OCI-LY7 (cell line): Measurements from ENCODE around the gene EPS15.

Experiments used
- EZH2phosphoT487 ChIP-seq: fragments of 200-600 bp; sonication (generic); IDR thresholded peaks from 2 replicates; pipeline ENCODE4 v1.6.1; 2018; ENCODE audit warnings: low read depth, borderline replicate concordance, mild to moderate bottlenecking, mixed run types, antibody characterized with exemption, low read length, moderate library complexity, mixed read lengths
- TF ChIP-seq, protein P1 (sequence below): fragments of 200-600 bp; sonication (generic); conservative IDR thresholded peaks from 2 replicates; pipeline ENCODE4 v1.5.1; 2014; ENCODE audit warnings: mild to moderate bottlenecking, antibody characterized with exemption, low read length, moderate library complexity, mixed read lengths

DNA sequence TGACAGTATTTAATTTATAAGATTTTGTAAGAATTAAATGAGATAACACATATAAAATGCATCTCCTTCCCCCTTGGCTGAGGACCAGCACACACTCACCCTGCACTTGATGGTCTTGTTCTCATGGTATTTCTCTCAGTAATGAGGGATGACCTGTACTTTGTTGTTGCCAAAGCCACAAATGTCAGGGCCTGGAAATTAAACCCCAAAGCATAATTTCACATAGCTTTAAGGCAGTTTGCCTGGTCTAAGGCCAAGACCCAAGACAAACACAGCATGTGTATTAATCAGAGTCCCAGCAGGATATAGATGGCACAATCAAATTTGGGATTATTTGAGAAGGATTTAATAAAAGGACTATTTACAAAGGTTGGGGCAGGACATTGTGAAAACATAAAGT, 48.6 kb upstream of the EPS15 start:
- TF ChIP-seq, protein P1, sequence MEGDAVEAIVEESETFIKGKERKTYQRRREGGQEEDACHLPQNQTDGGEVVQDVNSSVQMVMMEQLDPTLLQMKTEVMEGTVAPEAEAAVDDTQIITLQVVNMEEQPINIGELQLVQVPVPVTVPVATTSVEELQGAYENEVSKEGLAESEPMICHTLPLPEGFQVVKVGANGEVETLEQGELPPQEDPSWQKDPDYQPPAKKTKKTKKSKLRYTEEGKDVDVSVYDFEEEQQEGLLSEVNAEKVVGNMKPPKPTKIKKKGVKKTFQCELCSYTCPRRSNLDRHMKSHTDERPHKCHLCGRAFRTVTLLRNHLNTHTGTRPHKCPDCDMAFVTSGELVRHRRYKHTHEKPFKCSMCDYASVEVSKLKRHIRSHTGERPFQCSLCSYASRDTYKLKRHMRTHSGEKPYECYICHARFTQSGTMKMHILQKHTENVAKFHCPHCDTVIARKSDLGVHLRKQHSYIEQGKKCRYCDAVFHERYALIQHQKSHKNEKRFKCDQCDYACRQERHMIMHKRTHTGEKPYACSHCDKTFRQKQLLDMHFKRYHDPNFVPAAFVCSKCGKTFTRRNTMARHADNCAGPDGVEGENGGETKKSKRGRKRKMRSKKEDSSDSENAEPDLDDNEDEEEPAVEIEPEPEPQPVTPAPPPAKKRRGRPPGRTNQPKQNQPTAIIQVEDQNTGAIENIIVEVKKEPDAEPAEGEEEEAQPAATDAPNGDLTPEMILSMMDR: no peak
- TF ChIP-seq EZH2phosphoT487: no peak
